Loucy (cell line): Measurements from ENCODE around the gene ABT1.

Experiments used
- H2AFZ ChIP-seq: fragments of 200-600 bp; sonication (generic); 2 replicates; pipeline ENCODE4 v1.6.0; 2016; ENCODE audit warnings: antibody characterized with exemption, mild to moderate bottlenecking, low read length, moderate library complexity
- H3F3A ChIP-seq: fragments of 200-600 bp; 2 replicates; pipeline ENCODE4 v1.6.0; 2016; ENCODE audit warnings: antibody characterized with exemption, low read depth, mild to moderate bottlenecking
- H3K27me3 ChIP-seq: fragments of 200-600 bp; sonication (generic); 2 replicates; pipeline ENCODE4 v1.6.1; 2014; ENCODE audit warnings: low read length, mild to moderate bottlenecking; ENCODE audit not compliant: insufficient read depth, poor library complexity, severe bottlenecking
- H3K36me3 ChIP-seq: fragments of 200-600 bp; sonication (generic); 2 replicates; pipeline ENCODE4 v1.6.1; 2016; ENCODE audit warnings: low read length; ENCODE audit not compliant: insufficient read depth
- H3K4me1 ChIP-seq: fragments of 200-600 bp; sonication (generic); 2 replicates; pipeline ENCODE4 v1.5.1; 2014; ENCODE audit warnings: low read length, mild to moderate bottlenecking; ENCODE audit not compliant: insufficient read depth, poor library complexity, severe bottlenecking
- H3K4me2 ChIP-seq: fragments of 200-600 bp; sonication (generic); 2 replicates; pipeline ENCODE4 v1.6.0; 2014; ENCODE audit warnings: antibody characterized with exemption, low read length, low read depth, mild to moderate bottlenecking; ENCODE audit not compliant: poor library complexity, severe bottlenecking
- H3K4me3 ChIP-seq: fragments of 200-600 bp; sonication (generic); 2 replicates; pipeline ENCODE4 v1.5.1; 2014; ENCODE audit warnings: low read length, mild to moderate bottlenecking, mixed read lengths; ENCODE audit not compliant: poor library complexity, severe bottlenecking
- H3K79me2 ChIP-seq: fragments of 200-600 bp; sonication (generic); 2 replicates; pipeline ENCODE4 v1.6.1; 2014; ENCODE audit warnings: low read length; ENCODE audit not compliant: insufficient read depth
- H3K9ac ChIP-seq: fragments of 200-600 bp; sonication (generic); 2 replicates; pipeline ENCODE4 v1.6.0; 2014; ENCODE audit warnings: mild to moderate bottlenecking, low read depth, low read length, moderate library complexity; ENCODE audit not compliant: poor library complexity, severe bottlenecking
- H3K9me2 ChIP-seq: fragments of 200-600 bp; sonication (generic); replicated peaks from 2 replicates; pipeline ENCODE4 v1.6.1; 2016; ENCODE audit warnings: low read depth, low read length, mixed read lengths
- H3K9me3 ChIP-seq: fragments of 200-600 bp; sonication (generic); 2 replicates; pipeline ENCODE4 v1.6.1; 2014; ENCODE audit warnings: mild to moderate bottlenecking, antibody characterized with exemption, low read length, low read depth; ENCODE audit not compliant: insufficient read depth
- H4K20me1 ChIP-seq: fragments of 200-600 bp; sonication (generic); 2 replicates; pipeline ENCODE4 v1.6.0; 2014; ENCODE audit warnings: antibody characterized with exemption, low read length, mild to moderate bottlenecking; ENCODE audit not compliant: insufficient read depth, poor library complexity, severe bottlenecking
- EZH2phosphoT487 ChIP-seq: fragments of 200-600 bp; IDR thresholded peaks from 2 replicates; pipeline ENCODE4 v1.6.1; 2018; ENCODE audit warnings: antibody characterized with exemption, mild to moderate bottlenecking, moderate library complexity, borderline replicate concordance
- TF ChIP-seq, protein P1 (sequence below): fragments of 200-600 bp; sonication (generic); conservative IDR thresholded peaks from 2 replicates; pipeline ENCODE4 v1.5.1; 2014; ENCODE audit warnings: mild to moderate bottlenecking, antibody characterized with exemption, low read length

Gene ABT1

DNA sequence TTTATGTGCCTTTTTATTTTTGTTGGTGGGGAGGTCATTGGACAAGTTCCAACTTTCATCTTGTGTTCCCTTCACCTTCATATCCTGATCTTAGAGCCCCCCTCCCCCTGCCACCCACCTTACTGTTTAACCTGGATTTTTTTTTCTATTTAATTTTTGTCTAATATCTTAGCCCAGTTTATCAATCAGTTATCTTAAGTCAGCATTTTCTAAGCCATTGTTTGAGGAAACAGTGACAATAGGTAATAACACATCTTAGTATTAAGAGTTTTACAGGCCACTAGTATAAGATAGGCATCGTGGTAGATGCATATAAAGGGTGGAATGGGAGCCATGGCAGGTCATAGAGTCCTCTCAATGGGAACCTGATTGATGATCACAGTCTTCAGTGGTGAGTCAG is 2.4 kb downstream of the ABT1 start:
- H2AFZ ChIP-seq, result no peak overlapping the region
- no peak overlapping the region for H3K4me3 ChIP-seq
- no peak for TF ChIP-seq EZH2phosphoT487
- TF ChIP-seq, protein P1, sequence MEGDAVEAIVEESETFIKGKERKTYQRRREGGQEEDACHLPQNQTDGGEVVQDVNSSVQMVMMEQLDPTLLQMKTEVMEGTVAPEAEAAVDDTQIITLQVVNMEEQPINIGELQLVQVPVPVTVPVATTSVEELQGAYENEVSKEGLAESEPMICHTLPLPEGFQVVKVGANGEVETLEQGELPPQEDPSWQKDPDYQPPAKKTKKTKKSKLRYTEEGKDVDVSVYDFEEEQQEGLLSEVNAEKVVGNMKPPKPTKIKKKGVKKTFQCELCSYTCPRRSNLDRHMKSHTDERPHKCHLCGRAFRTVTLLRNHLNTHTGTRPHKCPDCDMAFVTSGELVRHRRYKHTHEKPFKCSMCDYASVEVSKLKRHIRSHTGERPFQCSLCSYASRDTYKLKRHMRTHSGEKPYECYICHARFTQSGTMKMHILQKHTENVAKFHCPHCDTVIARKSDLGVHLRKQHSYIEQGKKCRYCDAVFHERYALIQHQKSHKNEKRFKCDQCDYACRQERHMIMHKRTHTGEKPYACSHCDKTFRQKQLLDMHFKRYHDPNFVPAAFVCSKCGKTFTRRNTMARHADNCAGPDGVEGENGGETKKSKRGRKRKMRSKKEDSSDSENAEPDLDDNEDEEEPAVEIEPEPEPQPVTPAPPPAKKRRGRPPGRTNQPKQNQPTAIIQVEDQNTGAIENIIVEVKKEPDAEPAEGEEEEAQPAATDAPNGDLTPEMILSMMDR, result no peak
- H3F3A ChIP-seq, result no peaks in the 10 kb centered on the region
- no peak overlapping the region for H3K4me2 ChIP-seq
- no peaks in the 10 kb centered on the region for H3K27me3 ChIP-seq
- no peaks in the 10 kb centered on the region for H3K9me2 ChIP-seq
- peaks cover 11% of the 10 kb centered on the region for H4K20me1 ChIP-seq
- H3K4me1 ChIP-seq, result peaks cover 14% of the 10 kb centered on the region
- H3K9me3 ChIP-seq, result no peaks in the 10 kb centered on the region
- peaks cover 5% of the 10 kb centered on the region; the same call in 1 of the 2 replicates for H3K36me3 ChIP-seq
- peaks cover 30% of the 10 kb centered on the region for H3K79me2 ChIP-seq
- no peak overlapping the region for H3K9ac ChIP-seq

DNA sequence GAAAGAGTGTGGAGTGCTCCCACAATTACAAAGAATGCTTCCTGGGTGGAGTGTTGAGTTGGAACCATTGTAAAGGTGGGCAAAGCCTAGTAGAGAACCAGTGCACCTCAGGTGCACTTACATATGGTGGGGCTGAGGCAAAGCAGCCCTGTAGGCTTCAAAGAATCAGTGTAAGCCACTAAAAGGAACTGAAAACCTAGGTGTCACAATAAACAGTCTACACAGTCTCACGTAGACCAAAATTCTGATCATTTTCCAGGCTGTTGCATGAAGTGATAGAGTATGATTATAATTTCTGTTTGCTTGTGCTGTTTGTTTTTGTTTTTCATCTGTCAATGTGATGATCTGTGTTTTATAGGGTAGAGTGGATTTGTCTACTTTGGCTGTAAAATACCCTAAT is 2.8 kb downstream of the ABT1 start:
- Histone ChIP-seq H3K79me2 (peaks cover 30% of the 10 kb centered on the region), H3K9me3 (no peaks in the 10 kb centered on the region), H3K9me2 (no peaks in the 10 kb centered on the region), H3K9ac (no peak overlapping the region), H3K4me2 (no peak overlapping the region), H4K20me1 (peaks cover 11% of the 10 kb centered on the region), H3F3A (no peaks in the 10 kb centered on the region), H3K4me1 (peaks cover 14% of the 10 kb centered on the region), H3K36me3 (peaks cover 5% of the 10 kb centered on the region; the same call in 1 of the 2 replicates), H3K27me3 (no peaks in the 10 kb centered on the region), H3K4me3 (no peak overlapping the region), H2AFZ (no peak overlapping the region)
- TF ChIP-seq, protein P1, result no peak
- no peak for TF ChIP-seq EZH2phosphoT487

DNA sequence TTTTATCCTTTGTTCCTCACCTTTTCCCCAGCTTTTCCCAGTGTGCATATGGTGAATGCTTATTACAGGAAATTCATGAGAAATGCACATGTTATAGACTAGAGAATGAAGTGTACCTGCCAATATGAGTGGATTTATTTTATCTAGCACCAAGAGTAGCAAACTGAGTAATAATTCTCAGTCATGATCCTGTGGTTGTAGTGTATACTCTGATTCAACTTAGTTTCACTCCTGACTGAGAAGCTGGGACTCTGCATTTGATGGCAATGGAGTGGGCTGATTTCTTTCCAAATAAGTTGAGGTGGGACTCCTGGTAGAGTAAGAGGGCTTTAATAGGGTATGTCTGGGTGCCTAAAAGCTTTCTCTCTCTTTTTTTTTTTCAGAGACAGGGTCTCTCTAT is 4.0 kb downstream of the ABT1 start:
- no peak overlapping the region for H2AFZ ChIP-seq
- no peaks in the 10 kb centered on the region for H3F3A ChIP-seq
- H3K79me2 ChIP-seq, result peaks cover 30% of the 10 kb centered on the region
- H3K9me3 ChIP-seq, result no peaks in the 10 kb centered on the region
- H3K9me2 ChIP-seq, result no peaks in the 10 kb centered on the region
- H3K4me2 ChIP-seq, result no peak overlapping the region
- no peak overlapping the region for H3K4me3 ChIP-seq
- H4K20me1 ChIP-seq, result peaks cover 11% of the 10 kb centered on the region
- H3K9ac ChIP-seq, result no peak overlapping the region
- TF ChIP-seq EZH2phosphoT487, result no peak
- TF ChIP-seq, protein P1, result no peak
- H3K4me1 ChIP-seq, result peaks cover 10% of the 10 kb centered on the region
- H3K27me3 ChIP-seq, result no peaks in the 10 kb centered on the region
- H3K36me3 ChIP-seq, result peaks cover 5% of the 10 kb centered on the region; the same call in 1 of the 2 replicates
